Right atrium auricular region (tissue), 2 donors: ENCODE measurements around the gene LRCH1. TPM values are rescaled to one million over a fixed set of nuclear protein-coding genes. Genes with fewer than 3 reads are reported as not detected.

Source experiments
- DNase-seq: peaks from one replicate; pipeline ENCODE4 v3.0.0-alpha.2; 2019; ENCODE audit warnings: low spot score
- H3K27ac ChIP-seq, 2 donors: fragments of 200-600 bp; sonication (generic); 1 replicate in 1 of 2; 2 replicates in 1 of 2; pipeline ENCODE4 v1.5.1; 2016 to 2019
- H3K27me3 ChIP-seq, 2 donors: fragments of 200-600 bp; sonication (generic); one replicate each; pipeline versions ENCODE4 v1.5.1 to v1.6.0; 2017 to 2019
- H3K36me3 ChIP-seq: fragments of 200-600 bp; sonication (generic); one replicate; pipeline ENCODE4 v1.5.1; 2016
- H3K4me1 ChIP-seq, 2 donors: fragments of 200-600 bp; sonication (generic); one replicate each; pipeline versions ENCODE4 v1.5.1 to v1.6.0; 2017 to 2019
- H3K4me3 ChIP-seq, 2 donors: fragments of 200-600 bp; sonication (generic); 1 replicate in 1 of 2; 2 replicates in 1 of 2; pipeline ENCODE4 v1.5.1; 2017 to 2019; ENCODE audit warnings: mild to moderate bottlenecking in 1 of 2, moderate library complexity in 1 of 2
- H3K9me3 ChIP-seq, 2 donors: fragments of 200-600 bp; sonication (generic); one replicate each; pipeline ENCODE4 v1.5.1; 2019
- total RNA-seq, 2 donors: library from RNA; depleted of rRNA; stranded (reverse); fragments of >200 nt; gene quantifications; one replicate each; pipeline ENCODE4 v1.1.0, GENCODE V29; 2016
- TF ChIP-seq, protein P1 (sequence below), 2 donors: fragments of 200-600 bp; sonication (generic); IDR thresholded peaks; one replicate each; pipeline ENCODE4 v1.5.1; 2019; ENCODE audit warnings: antibody characterized with exemption in 2 of 2

Gene LRCH1
- total RNA-seq, 2 donors from 2014 or later = 6.9 to 10.9 TPM

- no peaks in the 10 kb centered on the region for H3K27me3 ChIP-seq
These were observed 77.6 kb downstream of the LRCH1 start for GRCh38 chr13:46630431-46631178.

DNA sequence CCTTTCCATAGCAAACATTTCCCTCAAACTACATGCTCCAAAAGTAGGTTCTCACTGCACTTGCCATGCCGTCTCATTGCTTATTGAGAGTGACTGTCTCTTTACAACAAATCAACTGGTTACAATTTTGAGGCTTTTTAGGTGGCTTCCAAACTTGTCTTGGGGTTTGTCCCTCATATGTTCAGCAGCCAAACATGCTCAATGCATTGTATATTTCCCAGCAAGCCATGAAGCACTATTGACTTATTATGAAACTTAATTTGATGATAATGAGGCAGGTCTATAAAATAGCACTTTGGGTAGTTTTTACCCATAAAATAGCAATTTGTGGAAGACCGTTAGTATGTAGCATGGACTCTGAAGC lies 78.2 kb downstream of the LRCH1 start:
- Histone ChIP-seq H3K9me3 (no peaks in the 10 kb centered on the region), H3K4me3 (no peak overlapping the region), H3K4me1 (peaks cover 0 to 44% of the 10 kb centered on the region in 2 donors), H3K27me3 (no peaks in the 10 kb centered on the region), H3K27ac (no peak overlapping the region), H3K36me3 (no peaks in the 10 kb centered on the region)
- DNase-seq = no peak
- TF ChIP-seq, protein P1, sequence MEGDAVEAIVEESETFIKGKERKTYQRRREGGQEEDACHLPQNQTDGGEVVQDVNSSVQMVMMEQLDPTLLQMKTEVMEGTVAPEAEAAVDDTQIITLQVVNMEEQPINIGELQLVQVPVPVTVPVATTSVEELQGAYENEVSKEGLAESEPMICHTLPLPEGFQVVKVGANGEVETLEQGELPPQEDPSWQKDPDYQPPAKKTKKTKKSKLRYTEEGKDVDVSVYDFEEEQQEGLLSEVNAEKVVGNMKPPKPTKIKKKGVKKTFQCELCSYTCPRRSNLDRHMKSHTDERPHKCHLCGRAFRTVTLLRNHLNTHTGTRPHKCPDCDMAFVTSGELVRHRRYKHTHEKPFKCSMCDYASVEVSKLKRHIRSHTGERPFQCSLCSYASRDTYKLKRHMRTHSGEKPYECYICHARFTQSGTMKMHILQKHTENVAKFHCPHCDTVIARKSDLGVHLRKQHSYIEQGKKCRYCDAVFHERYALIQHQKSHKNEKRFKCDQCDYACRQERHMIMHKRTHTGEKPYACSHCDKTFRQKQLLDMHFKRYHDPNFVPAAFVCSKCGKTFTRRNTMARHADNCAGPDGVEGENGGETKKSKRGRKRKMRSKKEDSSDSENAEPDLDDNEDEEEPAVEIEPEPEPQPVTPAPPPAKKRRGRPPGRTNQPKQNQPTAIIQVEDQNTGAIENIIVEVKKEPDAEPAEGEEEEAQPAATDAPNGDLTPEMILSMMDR (IDR thresholded peaks at IDR 0.05) = no peak

More at GRCh38 chr13:46630431-46631178, 77.6 kb downstream of the LRCH1 start:
- H3K27ac ChIP-seq = no peak overlapping the region
- no peak overlapping the region for H3K4me3 ChIP-seq
- TF ChIP-seq, protein P1 (IDR thresholded peaks at IDR 0.05) = no peak
- H3K36me3 ChIP-seq = no peaks in the 10 kb centered on the region
- peaks cover 0 to 44% of the 10 kb centered on the region in 2 donors for H3K4me1 ChIP-seq
- DNase-seq = no peak
- H3K9me3 ChIP-seq = no peaks in the 10 kb centered on the region

GRCh38 chr13:46632176-46632575 lies 79.2 kb downstream of the LRCH1 start:
- H3K36me3 ChIP-seq = no peaks in the 10 kb centered on the region
- H3K27me3 ChIP-seq = no peaks in the 10 kb centered on the region
- H3K4me3 ChIP-seq = no peak overlapping the region
- H3K4me1 ChIP-seq = peaks cover 0 to 52% of the 10 kb centered on the region in 2 donors
- no peak overlapping the region for H3K27ac ChIP-seq
- DNase-seq = no peak
- H3K9me3 ChIP-seq = no peaks in the 10 kb centered on the region
- TF ChIP-seq, protein P1 (IDR thresholded peaks at IDR 0.05) = no peak

- Histone ChIP-seq H3K9me3 (no peaks in the 10 kb centered on the region), H3K36me3 (no peaks in the 10 kb centered on the region), H3K27ac (no peak overlapping the region), H3K4me1 (peaks cover 0 to 52% of the 10 kb centered on the region in 2 donors), H3K27me3 (no peaks in the 10 kb centered on the region), H3K4me3 (no peak overlapping the region)
- DNase-seq = no peak
- TF ChIP-seq, protein P1 (IDR thresholded peaks at IDR 0.05) = no peak
These were observed 80.4 kb downstream of the LRCH1 start for GRCh38 chr13:46633416-46633815.

DNA sequence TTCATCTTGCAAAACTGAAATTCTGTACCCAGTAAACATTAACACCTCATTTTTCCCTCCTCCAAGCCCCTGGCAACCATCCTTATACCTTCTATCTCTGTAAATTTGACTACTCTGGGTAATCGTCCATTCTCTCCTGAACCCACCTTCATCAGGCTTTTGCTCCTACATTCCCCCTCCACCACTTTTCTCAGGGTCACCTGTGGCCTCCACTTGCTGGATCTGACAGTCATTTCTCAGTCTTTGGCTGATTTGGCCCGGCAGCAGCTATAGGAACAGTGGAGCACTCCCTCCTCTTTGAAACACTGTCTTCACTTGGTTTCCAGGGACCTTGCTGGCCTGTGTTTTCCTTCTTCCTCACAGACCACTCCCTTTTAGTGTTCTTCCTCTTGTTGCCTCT lies 83.5 kb downstream of the LRCH1 start:
- Histone ChIP-seq H3K27ac (no peak overlapping the region), H3K9me3 (no peaks in the 10 kb centered on the region), H3K27me3 (no peaks in the 10 kb centered on the region), H3K4me3 (no peak overlapping the region), H3K36me3 (no peaks in the 10 kb centered on the region), H3K4me1 (peaks cover 0 to 54% of the 10 kb centered on the region in 2 donors)
- TF ChIP-seq, protein P1 (IDR thresholded peaks at IDR 0.05) = no peak
- DNase-seq = no peak

DNA sequence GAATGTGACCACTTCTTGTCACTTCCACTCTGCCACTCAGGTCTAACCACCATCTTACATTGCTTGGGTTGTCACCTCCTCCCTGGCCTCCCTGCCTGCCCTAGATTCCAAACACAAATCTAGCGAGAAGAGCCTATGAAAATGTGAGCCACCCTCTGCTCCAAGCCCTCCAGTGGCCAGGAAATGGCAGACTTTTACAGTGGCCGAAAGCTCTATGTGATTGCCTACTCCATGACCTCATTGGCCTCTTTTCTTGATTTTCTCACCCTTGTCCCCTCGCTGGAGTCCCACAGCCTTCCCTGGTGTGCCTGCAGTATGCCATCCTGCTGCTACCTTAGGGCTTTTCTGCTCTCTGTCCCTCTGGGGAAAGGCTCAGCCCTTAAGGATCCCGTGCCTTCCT lies 84.2 kb downstream of the LRCH1 start:
- peaks cover 0 to 61% of the 10 kb centered on the region in 2 donors for H3K4me1 ChIP-seq
- no peak for DNase-seq

More for the DNA sequence above, 84.2 kb downstream of the LRCH1 start:
- no peak overlapping the region for H3K27ac ChIP-seq
- H3K9me3 ChIP-seq = no peaks in the 10 kb centered on the region
- TF ChIP-seq, protein P1 (IDR thresholded peaks at IDR 0.05) = no peak
- H3K4me3 ChIP-seq = no peak overlapping the region
- H3K36me3 ChIP-seq = no peaks in the 10 kb centered on the region
- no peaks in the 10 kb centered on the region for H3K27me3 ChIP-seq
